SU-DHL-6 (cell line): ENCODE results near the gene RAB1A.

Experiments used
- H2AFZ ChIP-seq: fragments of 200-600 bp; sonication (generic); 2 replicates; pipeline ENCODE4 v1.6.1; 2014; ENCODE audit warnings: low read depth, mild to moderate bottlenecking, moderate library complexity, mixed read lengths, antibody characterized with exemption, low read length; ENCODE audit not compliant: severe bottlenecking
- H3F3A ChIP-seq: fragments of 200-600 bp; shearing (Covaris generic); 2 replicates; pipeline ENCODE4 v1.6.0; 2016; ENCODE audit warnings: antibody characterized with exemption, mild to moderate bottlenecking; ENCODE audit not compliant: insufficient read depth
- H3K27ac ChIP-seq: fragments of 200-600 bp; sonication (generic); 2 replicates; pipeline ENCODE4 v1.5.1; 2016; ENCODE audit warnings: low read depth, mild to moderate bottlenecking, low read length, moderate library complexity, mixed read lengths
- H3K27me3 ChIP-seq: fragments of 200-600 bp; sonication (generic), shearing (Covaris generic); 2 replicates; pipeline ENCODE4 v1.6.0; 2014; ENCODE audit warnings: mild to moderate bottlenecking, low read length
- H3K36me3 ChIP-seq: fragments of 200-600 bp; sonication (generic); 2 replicates; pipeline ENCODE4 v1.6.1; 2014; ENCODE audit warnings: mild to moderate bottlenecking, low read length, mixed read lengths
- H3K4me2 ChIP-seq: fragments of 300-600, 200-600 bp; shearing (Covaris generic), sonication (generic); 2 replicates; pipeline ENCODE4 v1.6.0; 2014; ENCODE audit warnings: low read length, low read depth, mild to moderate bottlenecking; ENCODE audit not compliant: poor library complexity, severe bottlenecking
- H3K4me3 ChIP-seq: fragments of 200-600 bp; sonication (generic); 2 replicates; pipeline ENCODE4 v1.5.1; 2014; ENCODE audit warnings: antibody characterized with exemption, low read length, mild to moderate bottlenecking, mixed read lengths; ENCODE audit not compliant: insufficient read depth, poor library complexity, severe bottlenecking
- H3K79me2 ChIP-seq: fragments of 200-600 bp; sonication (generic); 2 replicates; pipeline ENCODE4 v1.6.1; 2014; ENCODE audit warnings: mild to moderate bottlenecking, low read length, moderate library complexity; ENCODE audit not compliant: insufficient read depth
- H3K9ac ChIP-seq: fragments of 200-600 bp; sonication (generic); 2 replicates; pipeline ENCODE4 v1.7.0; 2014; ENCODE audit warnings: mild to moderate bottlenecking, low read length
- H3K9me2 ChIP-seq: fragments of 200-600 bp; sonication (generic); replicated peaks from 2 replicates; pipeline ENCODE4 v1.6.1; 2014; ENCODE audit warnings: low read length; ENCODE audit not compliant: insufficient read depth
- H3K9me3 ChIP-seq: fragments of 200-600 bp; sonication (generic); 2 replicates; pipeline ENCODE4 v1.6.1; 2014; ENCODE audit warnings: low read length, mixed read lengths; ENCODE audit not compliant: insufficient read depth
- H4K20me1 ChIP-seq: fragments of 200-600 bp; sonication (generic); 2 replicates; pipeline ENCODE4 v1.6.1; 2014; ENCODE audit warnings: low read depth, mild to moderate bottlenecking, antibody characterized with exemption, low read length, moderate library complexity, mixed read lengths
- CTCF ChIP-seq: fragments of 200-600 bp; sonication (generic); IDR thresholded peaks from one replicate; pipeline ENCODE4 v1.5.1; 2017; ENCODE audit warnings: antibody characterized with exemption, mild to moderate bottlenecking, low read length, moderate library complexity; ENCODE audit not compliant: insufficient read depth, poor library complexity, severe bottlenecking
- EZH2phosphoT487 ChIP-seq: fragments of 200-600 bp; sonication (generic), shearing (Covaris generic); conservative IDR thresholded peaks from 2 replicates; pipeline ENCODE4 v1.6.1; 2018; ENCODE audit warnings: mild to moderate bottlenecking, antibody characterized with exemption, low read length, moderate library complexity, mixed read lengths

Gene RAB1A

DNA sequence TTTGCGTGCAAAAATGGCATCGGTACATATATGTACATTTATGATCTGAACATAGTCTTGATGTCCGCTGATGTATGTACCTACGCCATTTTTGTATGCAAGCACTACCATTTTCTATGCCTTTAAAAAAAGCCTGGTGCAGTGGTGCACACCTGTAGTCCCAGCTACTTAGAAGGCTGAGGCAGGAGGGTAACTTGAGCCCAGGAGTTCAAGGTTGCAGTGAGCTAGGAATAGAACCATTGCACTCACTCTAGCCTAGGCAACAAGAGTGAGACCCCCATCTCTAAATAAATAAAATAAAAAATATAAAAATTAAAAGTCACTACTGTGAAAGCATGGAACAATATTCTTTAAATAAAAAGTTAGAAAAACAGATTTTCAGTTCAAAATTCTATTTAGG, 16.7 kb downstream of the RAB1A start:
- Histone ChIP-seq H3K79me2 (peaks cover 100% of the 10 kb centered on the region), H3K9me3 (no peaks in the 10 kb centered on the region), H3K4me2 (peak overlapping the region; percentile 18), H3K27ac (peak overlapping the region; percentile 43; the same call in 1 of the 2 replicates), H3F3A (peaks cover 8% of the 10 kb centered on the region; the same call in 1 of the 2 replicates), H3K4me3 (no peak overlapping the region), H4K20me1 (peaks cover 11% of the 10 kb centered on the region; the same call in 1 of the 2 replicates), H3K9me2 (no peaks in the 10 kb centered on the region), H2AFZ (no peak overlapping the region), H3K27me3 (no peaks in the 10 kb centered on the region), H3K36me3 (no peaks in the 10 kb centered on the region), H3K9ac (no peak overlapping the region)
- TF ChIP-seq CTCF (no peak), EZH2phosphoT487 (no peak)

DNA sequence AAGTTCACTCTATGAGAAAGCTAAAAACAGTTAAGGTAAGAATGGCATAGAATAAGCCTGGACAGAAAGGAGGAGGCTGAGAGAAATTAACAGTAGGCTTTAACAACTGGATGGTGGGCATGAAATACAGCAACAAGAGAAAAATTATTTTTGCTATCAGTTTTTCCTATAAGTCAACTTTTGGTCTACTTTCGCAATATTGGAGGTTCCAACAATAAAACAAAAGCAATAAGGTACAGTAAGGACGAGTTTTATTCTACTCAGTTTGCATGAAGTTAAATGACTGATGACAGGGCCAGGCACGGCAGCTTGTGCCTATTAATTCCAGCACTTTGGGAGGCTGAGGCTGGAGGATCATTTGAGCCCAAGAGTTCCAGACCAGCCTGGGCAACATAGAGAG, 17.3 kb downstream of the RAB1A start:
- Histone ChIP-seq H2AFZ (no peak overlapping the region), H3K4me3 (no peak overlapping the region), H3K27me3 (no peaks in the 10 kb centered on the region), H3K79me2 (peaks cover 100% of the 10 kb centered on the region), H3K9me3 (no peaks in the 10 kb centered on the region), H3K9me2 (no peaks in the 10 kb centered on the region), H3K27ac (peak overlapping the region; percentile 23; the same call in 1 of the 2 replicates), H3K36me3 (no peaks in the 10 kb centered on the region), H3K9ac (no peak overlapping the region), H3K4me2 (peak overlapping the region; percentile 18), H4K20me1 (peaks cover 7% of the 10 kb centered on the region; the same call in 1 of the 2 replicates), H3F3A (peaks cover 8% of the 10 kb centered on the region; the same call in 1 of the 2 replicates)
- TF ChIP-seq EZH2phosphoT487 (no peak), CTCF (no peak)

DNA sequence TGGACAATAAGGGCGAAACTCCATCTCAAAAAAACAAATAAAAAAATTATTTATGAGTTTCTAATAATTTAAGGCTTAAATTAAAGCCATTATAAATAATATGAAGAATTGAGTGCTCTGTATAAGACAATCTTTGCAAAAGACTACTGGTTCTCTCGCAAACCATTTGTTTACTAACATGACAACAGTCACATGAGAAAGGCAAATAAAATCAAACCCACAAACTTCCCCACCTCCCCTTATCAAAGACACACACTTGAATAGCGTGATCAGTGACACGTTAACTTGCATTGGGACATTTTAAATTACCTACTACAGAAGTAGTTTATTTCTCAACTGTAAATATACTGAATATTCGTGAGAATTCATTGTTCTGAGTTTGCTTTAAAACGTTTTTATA, 21.1 kb downstream of the RAB1A start:
- no peaks in the 10 kb centered on the region for H3K27me3 ChIP-seq
- TF ChIP-seq CTCF: no peak
- no peak for TF ChIP-seq EZH2phosphoT487
- H2AFZ ChIP-seq: no peak overlapping the region
- H3K4me3 ChIP-seq: no peak overlapping the region
- H3K27ac ChIP-seq: no peak overlapping the region
- peaks cover 18% of the 10 kb centered on the region for H4K20me1 ChIP-seq
- peaks cover 100% of the 10 kb centered on the region for H3K79me2 ChIP-seq
- H3K4me2 ChIP-seq: no peak overlapping the region
- no peak overlapping the region for H3K9ac ChIP-seq
- H3K9me3 ChIP-seq: no peaks in the 10 kb centered on the region
- H3K9me2 ChIP-seq: no peaks in the 10 kb centered on the region
- peaks cover 13% of the 10 kb centered on the region for H3F3A ChIP-seq
- peaks cover 6% of the 10 kb centered on the region; the same call in 1 of the 2 replicates for H3K36me3 ChIP-seq
